HG03342 (cell line): ENCODE results near the gene UQCR11.
A peak's percentile ranks its signal among the peaks of the same experiment; 100 is the strongest.

Source experiments
- ATAC-seq: cut with Tn5 transposase; IDR thresholded peaks from one replicate; pipeline ENCODE4 v1.9.1; 2021; ENCODE audit warnings: mild to moderate bottlenecking, moderate library complexity; ENCODE audit not compliant: unreplicated experiment

UQCR11 gene

DNA sequence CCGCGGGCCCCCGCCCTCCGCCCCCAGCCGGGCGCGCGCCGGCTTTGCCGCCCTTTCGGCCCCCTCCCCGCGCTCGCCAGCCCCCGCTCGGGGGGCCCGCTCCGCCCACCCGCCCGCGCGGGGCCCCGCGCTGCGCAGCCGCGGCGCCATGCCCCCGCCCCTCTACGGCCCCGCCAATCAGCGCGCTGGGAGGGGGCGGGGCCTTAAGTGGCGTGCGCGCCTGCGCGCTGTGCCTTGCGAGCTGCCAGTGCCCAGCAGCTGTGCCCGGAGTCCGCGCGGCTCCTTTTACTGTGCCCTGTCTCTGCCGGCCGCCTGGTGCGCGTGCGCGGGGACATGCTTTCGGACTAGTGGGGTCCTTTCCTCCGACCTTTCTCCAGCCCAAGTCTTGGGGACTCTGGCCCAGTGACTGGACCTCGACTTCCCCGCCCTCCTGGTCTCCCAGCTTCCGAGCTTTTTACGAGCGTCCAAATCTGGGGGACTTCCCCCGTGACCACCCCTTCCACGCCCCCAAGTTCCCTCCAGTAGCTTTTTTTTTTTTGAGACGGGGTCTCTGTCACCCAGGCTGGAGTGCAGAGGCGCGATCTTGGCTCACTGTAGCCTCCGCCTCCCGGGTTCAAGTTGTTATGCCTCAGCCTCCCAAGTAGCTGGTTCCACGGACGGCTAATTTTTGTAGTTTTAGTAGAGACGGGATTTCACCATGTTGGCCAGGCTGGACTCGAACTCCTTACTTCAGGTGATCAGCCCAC, 12.3 kb downstream of the UQCR11 start, which contains the start of gene MBD3:
Gene MBD3 (minus strand): TSS at position 111 of the 746 bp plus-strand sequence. CDS start 234 bp downstream, outside the sequence.
- ATAC-seq, result peak; percentile 55

DNA sequence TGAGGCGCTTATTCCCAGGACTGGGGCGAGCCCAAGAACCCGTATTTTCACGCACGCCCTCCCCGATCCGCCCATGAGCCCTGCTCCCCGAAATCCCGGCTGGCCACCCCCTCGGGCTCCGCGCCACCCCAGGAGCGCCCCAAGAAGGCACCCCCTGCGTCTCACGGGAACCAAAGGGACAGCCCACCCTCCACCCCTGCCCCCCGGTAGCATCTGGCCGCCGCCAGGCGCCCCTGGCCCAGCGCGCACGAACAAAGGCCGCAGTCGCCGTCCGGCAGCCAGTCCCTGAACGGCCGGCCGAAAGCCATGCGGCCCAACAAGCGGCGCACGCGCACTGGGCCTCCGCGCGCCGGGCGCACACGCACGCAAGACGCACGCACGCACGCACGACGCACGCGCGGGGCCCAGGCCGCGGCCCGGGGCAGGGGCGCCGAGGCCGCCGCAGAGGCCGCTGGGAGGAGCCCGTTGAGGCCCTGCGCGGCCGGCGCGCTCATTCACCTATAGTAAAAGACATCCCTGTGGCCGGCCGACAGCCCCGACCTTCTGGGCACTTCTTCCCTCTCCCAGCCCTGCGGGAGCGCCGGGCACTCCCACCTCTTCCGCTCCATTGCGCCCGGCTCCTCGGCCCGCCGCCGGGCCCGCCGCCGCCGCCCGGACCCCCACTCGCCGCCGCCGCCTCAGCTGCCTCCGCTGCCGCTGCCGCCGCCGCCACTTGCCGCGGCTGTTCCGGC, 13.1 kb downstream of the UQCR11 start:
- ATAC-seq, result peak; percentile 66

DNA sequence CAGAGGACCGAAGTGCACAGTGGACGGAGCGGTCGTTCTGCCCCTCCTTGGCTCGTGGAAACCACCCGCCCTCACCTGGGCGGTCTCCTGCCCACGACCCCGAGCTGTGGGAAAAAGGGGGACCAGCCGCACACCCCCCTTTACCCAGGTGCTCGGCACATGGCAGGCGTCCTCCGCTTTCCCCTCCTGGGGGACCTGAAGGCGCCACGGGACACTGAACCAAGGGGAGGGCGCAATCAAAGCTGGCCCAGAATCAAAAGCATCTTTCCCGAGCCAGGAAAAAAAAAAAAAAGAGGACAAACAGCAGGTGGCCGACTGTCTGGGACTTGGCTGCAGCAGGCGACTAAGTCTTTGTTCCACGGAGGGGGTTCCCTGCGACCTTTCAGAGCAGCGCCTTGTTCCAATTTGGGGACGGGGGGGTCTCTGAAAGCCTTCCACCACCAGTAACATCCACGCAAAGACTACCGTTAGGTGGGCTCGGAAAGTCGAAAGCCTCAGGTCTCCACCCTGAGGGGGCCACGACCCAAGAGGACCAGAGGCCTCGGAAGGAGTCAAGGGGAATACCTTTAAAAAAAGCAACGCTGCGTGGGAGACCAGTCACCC, 13.7 kb downstream of the UQCR11 start:
- no peak for ATAC-seq

DNA sequence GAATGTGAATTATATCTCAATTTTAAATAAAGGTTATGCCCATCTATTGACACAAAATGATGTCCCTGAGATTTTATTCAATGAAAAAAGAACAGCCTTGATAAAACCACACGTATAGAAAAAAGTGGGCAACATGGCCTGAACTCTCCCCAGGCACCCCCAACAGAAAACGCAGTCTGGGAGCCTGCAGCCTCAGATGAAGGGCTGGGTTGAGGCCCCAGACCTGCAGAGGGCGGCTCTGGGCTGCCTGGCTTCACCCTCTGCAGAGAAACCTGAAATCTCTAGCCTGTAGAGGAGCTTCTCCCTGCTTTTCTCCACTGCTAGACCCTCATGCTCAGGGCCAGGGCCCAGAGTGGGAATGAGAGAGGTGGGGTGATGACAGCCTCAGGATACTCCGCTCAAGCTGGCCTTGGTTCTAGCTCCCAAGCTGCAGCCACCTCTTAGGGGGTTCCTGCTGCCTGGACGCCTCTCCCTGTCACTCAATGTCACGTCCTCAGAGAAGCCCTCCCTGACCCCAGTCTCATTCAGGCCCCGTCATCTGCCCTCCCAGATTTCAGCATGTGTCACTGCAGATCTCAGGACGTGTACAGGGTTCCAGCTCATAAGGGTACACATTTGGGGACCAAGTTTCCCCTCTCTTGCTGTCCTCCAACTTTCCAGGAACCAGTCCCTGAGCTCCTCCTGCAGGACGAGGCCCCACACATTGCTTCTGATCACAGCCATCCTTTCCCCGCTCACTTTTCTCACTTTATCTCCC, 14.4 kb downstream of the UQCR11 start:
- ATAC-seq, result no peak

DNA sequence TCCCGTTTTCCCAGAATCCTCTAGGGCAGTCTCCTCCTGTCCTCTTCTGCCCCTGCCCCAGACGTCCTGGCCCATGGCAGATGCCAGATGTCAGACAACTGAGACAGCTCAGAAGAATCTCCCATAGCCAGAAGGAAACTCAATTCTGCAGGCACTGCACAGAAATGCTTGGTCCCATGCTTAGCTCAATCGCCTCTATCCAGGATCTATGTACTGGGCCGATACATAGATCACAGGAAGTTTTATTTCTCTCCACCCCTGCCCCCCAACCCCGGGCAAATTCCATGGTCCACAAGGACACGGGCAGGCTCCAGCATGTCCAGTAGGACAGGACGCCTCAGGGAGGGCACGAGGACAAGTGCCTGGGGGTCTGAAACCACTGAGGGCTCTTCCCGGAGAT, 17.4 kb downstream of the UQCR11 start:
- no peak for ATAC-seq

DNA sequence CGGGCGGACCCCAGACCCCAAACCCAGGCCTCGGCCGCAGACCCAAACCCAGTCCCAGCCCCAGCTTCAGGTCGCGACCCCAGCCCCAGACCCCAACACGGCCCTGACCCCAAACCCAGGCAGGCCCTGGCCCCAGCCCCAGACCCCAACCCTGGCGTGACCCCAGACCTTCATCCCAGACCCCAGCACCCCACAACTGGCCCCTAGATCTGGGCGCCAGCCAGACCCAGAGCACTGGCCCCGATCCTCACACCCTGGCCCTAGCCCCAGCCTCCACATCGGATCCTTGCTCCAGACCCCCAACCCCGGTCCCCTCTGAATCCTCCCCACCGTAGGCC, 20.1 kb downstream of the UQCR11 start:
- ATAC-seq, result no peak

DNA sequence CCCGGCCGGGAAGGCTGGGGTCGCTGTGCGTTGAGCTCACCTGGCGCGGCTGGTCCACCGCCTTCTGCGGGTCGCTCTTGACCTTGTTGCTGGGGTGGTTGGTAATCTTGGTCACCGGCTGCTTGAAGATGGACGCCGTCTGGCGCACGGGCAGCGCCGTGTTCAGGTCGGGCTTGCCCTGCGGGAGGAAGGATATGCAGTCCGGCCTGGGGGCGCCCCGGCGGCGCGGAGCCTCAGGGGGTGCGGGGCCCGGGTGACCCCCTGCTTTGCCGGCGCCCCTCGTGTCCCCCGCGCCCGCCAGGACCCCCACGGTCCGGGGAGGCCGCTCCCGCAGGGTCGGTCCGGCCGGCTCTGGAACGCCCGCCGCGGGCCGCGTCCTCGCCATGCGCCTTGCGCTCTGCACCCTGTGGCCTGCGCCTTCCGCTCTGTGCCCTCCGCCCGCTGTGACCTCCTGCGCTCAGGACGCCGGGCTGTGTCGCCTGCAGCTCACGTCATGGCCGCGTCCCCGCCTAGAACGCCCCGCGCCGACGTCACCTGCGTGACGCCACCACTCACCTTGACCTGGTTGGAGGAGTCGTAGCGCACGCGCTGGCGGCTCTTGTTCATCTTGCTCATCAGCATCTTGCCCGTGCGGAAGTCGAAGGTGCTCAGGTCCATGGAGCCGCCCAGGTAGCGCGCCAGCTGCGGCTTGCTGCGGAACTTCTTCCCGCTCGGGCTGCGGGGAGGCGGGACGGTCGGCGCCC, 20.6 kb downstream of the UQCR11 start:
- ATAC-seq, result no peak

DNA sequence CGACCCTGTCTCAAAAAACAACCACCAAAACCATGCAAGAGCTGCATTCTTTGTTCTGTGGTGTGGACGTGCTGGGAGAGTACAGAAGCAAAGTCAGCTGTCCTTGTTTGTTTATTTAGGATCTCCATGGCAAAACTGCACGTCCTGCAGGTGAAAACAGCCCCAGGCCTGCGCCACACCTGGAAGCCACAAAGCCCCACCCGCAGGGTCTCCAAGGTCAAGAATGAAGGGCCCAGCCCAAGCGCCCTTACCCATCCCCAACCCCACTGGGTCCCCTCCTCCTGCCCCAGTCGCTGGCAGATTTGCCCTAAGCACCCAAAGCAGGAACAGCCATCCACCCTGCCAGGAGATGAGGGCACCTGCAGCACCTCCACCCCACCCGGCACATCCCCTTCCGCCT, 23.1 kb downstream of the UQCR11 start:
- no peak for ATAC-seq

DNA sequence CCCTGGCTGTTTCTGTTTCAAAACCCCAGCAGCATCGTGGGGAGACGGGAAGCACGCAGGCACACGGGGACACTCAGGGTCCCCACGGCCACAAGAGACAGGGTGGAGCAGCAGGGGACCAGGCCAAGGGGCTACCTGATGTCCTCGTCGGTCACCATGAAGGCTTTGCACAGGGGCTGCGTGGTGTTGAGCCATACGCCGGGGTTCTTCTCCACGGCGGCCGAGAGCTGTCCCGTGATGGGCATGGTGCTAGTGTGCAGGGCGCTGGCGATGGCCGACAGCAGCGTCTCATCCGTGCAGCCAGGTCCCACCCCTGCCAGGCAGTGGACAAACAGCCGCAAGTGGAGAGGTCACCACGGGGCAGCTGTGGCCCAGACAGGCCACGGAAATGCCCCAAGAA, 24.3 kb downstream of the UQCR11 start:
- no peak for ATAC-seq

DNA sequence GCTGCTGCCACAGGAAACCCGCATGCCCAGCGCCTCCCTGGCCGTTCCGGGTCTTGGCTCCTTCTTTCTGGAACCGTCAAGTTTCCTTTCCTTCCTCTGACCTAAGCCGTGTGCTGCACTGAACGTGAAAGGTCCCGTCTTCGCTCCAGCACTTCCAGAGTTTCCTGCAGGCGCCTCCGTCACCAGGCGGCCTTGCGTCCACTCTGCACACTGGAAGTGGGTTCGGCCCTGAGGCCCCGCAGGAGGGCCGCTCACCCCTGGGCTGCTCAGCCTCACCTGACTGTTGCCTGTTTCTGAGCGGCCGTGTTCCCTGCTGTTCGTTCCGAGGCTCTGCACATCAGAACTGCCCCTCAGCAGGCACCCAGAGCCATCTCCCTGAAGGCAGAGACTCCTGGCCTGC, 24.9 kb downstream of the UQCR11 start:
- ATAC-seq, result no peak

DNA sequence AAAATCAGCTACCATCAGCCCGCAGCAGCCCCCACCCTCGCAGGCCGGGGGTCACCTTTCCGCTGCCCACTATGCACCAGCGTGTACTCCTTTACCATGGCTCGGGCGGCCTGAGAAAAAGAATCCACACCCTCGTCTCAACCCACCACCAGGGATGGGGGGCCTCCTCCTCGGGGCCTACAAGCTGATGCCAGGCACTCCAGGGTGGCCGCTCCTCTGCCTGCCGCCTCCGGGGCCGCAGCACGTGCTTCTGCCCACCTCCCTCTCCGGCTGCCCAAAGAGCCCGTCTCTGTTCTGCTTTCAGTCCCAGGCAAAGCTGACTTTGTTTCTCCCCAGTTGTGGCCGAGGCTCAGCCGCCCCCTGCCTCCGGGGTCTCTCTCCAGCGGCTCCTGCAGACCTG, 26.0 kb downstream of the UQCR11 start:
- ATAC-seq, result no peak

DNA sequence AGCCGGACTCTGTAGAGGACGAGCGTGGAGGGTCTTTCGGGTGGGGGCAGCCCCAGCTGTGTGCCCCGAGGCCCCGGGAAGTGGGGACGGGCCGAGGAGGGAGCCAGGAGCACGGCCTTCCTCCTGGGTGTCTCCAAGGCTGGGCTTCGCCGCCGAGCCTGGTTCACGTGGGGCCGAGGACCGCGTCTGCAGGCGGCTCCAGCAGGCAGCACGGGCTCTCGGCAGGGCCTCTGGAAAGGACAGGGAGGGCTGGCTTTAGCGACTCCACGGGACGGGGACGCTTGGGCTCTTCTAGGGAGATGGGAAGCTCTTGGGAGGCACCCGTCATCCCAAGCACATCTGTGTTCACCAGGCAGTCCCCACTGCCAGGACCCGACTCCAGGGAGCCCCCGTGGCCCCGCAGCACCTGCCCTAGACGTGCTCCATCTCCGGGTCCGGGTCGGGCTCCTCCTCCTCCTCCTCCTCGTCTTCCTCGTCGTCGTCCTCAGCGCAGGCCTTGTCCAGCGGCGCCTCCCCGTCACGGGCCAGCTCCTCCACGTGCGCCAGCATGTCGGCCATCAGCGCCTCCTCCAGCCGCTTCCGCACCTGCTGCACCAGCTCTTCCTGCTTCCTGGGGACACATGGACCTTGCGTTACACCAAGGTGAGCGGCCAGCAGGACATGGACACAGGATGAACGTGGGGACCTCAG, 27.2 kb downstream of the UQCR11 start:
- no peak for ATAC-seq

DNA sequence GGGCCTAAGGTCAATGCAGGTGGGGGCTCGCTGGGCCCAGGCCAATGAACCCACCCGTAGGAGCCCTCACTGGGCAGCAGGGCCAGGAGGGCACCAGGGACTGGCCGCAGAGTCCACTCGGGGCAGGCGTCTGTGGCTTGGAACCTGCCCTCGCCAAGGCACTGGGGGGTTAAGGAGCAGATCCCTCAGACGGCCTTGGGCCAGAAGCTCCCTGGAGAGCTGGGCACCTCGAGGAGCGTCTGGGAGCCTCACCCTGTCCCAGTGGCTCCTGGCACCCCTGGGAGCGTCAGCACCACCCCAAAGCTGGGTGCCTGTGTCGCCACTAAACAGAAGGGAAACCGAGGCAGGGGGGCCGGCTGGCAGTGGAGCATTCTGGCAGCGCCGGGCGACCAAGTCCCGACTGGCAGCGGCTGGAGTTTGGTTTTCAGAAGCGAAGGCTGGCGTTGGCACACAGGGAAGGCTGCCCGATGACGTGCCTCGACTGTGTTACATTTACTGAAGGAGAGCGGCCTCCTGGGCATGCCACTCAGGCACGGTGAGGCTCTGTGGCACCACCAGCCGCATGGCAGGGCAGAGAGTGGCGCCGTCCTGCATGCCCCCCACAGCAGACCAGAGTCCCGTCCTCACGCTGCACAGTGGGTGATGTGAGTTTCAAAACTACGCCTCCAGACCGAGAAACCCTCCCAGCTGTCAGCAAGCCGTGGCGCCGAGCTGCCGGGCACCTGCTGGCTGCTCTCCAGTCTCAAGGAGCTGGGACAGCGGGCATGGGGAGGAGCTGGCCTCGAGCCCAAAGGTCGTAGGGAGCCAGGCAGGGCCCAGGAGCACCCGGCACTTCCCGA, 28.0 kb downstream of the UQCR11 start:
- ATAC-seq, result no peak

DNA sequence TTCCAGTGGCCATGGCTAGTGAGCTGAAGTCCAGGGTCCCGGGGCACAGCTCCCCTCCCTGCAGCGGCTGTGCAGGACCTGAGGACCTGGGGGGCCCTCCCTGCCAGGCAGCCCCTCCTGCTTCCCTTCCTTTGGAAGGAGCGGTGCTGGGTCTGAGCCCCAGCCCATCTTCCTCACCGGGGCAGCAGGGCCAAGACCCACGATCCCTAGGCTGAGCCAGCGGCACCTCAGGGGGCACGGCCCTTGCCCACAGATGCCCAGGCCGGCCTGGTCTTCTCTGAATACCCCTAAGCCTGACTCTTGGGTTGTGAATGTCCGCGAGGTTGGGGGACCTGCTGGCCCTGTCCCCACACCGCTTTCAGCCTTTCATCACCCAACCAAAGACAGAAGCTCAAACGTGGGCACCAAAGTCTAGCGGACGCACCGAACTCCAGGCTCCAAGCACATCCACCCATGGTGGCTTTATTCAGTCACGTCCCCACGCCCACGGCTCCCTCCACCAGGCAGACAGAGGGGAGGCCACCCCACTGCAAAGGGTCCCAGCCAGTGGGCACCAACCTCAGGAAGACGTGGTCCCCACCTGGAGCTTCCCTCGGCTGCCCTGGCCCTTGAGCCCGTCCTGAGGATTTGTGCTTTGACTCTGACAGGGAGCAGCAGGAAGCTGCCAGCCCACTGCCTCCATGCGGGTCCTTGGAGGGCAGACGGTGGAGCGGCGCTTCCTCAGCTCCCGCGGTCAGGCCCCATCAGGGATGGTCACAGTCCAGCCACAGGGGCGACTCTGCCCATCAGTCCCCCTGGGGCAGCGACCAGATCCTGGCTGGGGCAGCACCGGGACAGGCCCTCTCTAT, 28.8 kb downstream of the UQCR11 start:
- ATAC-seq, result no peak

DNA sequence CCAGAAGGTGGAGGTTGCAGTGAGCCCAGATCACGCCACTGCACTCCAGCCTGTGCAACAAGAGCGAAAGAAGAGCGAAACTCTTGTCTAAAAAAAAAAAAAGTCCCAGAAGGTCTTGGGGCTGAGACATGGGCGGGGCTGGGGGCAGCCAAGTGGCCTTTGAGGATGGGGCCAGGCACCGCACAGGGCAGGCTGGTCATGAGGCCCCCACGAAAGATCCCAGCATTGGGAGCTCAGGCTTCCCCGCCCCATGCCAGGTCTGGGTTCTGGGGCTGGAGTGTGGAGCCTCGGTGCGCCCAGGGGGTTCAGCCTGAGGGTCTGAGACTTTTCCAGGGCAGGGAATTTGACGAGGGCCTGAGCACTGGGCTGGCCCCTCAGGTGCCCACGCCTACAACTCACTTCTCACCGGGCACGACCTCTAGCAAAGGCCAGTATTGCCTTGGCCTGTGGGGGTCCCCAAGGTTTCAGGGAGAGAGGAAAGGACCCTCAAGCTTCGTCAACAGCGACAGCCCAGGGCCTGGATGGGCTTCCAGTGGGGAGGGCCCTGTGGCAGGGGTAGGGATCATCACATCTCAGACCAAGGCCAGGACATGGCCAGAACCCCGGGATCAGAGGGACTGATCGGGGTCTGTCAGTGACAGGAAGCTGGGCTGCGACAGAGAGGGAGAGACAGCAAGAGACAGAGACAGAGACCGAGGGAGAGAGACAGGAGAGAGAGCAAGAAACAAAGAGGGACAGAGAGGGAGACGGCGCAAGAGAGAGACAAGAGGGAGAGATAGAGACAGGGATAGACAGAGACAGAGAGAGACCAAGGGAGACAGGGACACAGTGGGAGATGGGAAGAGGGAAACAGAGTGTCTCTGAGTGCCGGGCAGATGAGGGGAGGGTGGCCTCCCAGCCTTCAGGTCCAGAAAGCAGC, 29.7 kb downstream of the UQCR11 start:
- ATAC-seq, result no peak

DNA sequence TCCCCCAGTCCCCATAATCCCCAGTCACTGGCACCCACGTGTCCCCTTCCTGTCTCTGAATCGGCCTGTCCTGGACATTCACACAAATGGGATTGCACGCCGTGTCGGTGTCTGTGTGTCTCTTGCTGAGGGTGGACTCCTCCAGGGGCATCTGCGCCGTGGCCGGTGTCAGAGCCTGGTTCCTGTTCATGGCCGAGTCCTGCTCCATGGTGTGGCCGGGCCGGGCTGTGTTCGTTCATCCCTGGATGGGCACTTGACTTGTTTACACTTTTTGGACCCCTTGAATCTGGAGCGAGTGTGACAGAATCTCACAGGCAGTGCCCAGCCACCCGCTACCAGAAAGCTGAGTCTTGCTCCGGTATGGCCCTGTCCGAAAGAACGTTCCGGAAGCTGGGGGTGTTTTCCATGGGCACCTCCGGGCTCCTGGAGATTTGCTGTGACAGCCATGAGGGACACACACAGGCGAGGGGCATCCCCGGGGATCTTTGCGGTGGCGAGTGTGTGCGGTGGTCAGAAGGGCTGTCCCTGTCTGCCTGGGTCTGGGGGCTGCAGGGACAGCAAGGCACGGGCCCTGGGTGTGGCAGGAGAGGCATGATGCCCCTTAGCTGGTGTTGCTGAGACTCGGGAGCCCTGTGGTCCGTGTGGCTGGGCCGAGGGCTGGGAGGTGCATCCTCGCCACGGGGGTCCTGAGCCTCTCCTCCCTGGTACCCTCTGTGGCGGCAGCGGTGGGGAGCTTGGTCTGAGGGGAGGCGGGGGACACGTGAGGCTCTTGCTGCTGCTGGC, 30.7 kb downstream of the UQCR11 start:
- ATAC-seq, result no peak
